PFSK-1 (cell line): ENCODE data around the gene DCUN1D2.

ENCODE experiments used
- FOXP2 ChIP-seq: optimal IDR thresholded peaks from 2 replicates; pipeline ENCODE3; 2011; ENCODE audit warnings: borderline replicate concordance, control low read depth, inconsistent platforms; ENCODE audit not compliant: insufficient read depth; ENCODE audit errors: extremely low read length, extremely low read depth
- POLR2AphosphoS5 ChIP-seq: IDR thresholded peaks from 2 replicates; pipeline ENCODE4 v1.6.1; 2012; ENCODE audit warnings: low read depth, mild to moderate bottlenecking, control low read depth, low read length, moderate library complexity
- REST ChIP-seq, 2 experiments: IDR thresholded peaks; 2 replicates each; pipeline versions ENCODE4 v1.6.1 to v1.8.0; 2011 to 2012; ENCODE audit warnings: low read depth in 2 of 2, low read length in 2 of 2, control low read depth in 1 of 2, inconsistent platforms in 1 of 2, mild to moderate bottlenecking in 1 of 2, moderate library complexity in 1 of 2; ENCODE audit not compliant: insufficient read depth in 1 of 2
- SIN3A ChIP-seq: IDR thresholded peaks from 2 replicates; pipeline ENCODE4 v1.6.1; 2012; ENCODE audit warnings: mild to moderate bottlenecking, low read length, moderate library complexity, borderline replicate concordance; ENCODE audit not compliant: insufficient read depth
- TAF1 ChIP-seq: IDR thresholded peaks from 2 replicates; pipeline ENCODE4 v1.6.1; 2012; ENCODE audit warnings: low read length, control low read depth, borderline replicate concordance; ENCODE audit not compliant: insufficient read depth

DNA sequence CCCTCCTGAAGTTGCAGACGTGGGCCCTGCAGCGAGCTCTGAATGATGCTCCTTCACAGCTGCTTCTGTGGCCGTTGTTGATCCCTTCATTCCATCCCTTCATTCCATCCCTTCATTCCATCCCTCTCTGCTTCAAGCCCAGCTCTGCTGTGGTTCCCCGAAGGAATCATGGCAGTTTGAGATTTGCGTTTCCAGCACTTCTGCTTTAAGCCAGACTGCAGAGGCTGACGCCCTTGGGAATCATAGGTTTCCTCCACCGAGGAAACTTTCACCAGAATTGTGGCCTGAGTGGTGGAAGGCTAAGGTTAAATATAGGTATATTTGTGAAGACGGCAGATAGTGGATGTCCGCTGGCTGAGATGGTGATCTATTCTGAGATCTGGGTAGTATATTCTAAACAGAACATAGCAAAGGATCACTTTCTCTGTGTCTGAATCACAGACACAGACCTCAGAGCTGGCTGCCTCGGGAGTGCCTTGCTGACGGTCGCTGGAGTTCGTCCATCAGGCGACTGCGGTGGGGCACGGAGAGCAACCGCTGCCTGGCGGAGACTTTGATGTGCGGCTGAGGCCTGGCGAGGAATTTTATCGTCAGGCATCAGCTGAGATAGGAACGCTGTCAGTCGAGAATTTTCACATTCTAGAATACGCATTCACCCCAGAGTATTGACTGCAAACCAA, 42.8 kb upstream of the DCUN1D2 start:
- TF ChIP-seq POLR2AphosphoS5 (no peak), REST (IDR thresholded peaks at IDR 0.05; ENCODE audit: insufficient read depth in 1 of 2, low read depth in 2 of 2, low read length in 2 of 2) (no peak), SIN3A (no peak), TAF1 (no peak), FOXP2 (no peak)
